Measurements from ENCODE around the gene TSPAN11.

DNA sequence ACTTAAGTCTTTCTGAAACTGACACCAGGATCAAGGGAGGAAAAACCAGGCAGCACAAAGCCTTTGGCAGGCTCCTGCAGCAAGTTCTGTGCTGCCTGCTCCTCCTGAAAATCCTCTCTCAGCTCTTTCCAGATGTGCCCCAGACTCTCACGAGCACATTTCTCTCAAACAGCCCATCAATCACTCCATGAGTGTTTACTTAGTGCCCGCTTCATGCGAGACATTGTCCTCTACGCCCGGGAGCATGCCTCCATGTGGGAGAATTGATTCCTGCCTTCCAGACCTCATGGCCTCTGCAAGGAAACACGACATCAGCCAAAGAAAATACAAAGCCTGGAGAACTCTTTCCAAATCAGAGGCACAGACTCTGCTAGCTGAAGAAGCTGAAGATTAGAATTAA, 46.5 kb upstream of the TSPAN11 start:
- TF ChIP-seq POLR2A (IDR thresholded peaks at IDR 0.05) = no peak
- TF ChIP-seq, protein P1, sequence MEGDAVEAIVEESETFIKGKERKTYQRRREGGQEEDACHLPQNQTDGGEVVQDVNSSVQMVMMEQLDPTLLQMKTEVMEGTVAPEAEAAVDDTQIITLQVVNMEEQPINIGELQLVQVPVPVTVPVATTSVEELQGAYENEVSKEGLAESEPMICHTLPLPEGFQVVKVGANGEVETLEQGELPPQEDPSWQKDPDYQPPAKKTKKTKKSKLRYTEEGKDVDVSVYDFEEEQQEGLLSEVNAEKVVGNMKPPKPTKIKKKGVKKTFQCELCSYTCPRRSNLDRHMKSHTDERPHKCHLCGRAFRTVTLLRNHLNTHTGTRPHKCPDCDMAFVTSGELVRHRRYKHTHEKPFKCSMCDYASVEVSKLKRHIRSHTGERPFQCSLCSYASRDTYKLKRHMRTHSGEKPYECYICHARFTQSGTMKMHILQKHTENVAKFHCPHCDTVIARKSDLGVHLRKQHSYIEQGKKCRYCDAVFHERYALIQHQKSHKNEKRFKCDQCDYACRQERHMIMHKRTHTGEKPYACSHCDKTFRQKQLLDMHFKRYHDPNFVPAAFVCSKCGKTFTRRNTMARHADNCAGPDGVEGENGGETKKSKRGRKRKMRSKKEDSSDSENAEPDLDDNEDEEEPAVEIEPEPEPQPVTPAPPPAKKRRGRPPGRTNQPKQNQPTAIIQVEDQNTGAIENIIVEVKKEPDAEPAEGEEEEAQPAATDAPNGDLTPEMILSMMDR (IDR thresholded peaks at IDR 0.05) = no peak

Measured in adrenal gland (tissue), 5 donors.